HepG2 (cell line): ENCODE results near the gene NDUFS6. TPM values are rescaled to one million over a fixed set of nuclear protein-coding genes. Genes with fewer than 3 reads are reported as not detected.

ENCODE experiments used
- ATF7 ChIP-seq, 2 experiments: fragments of 450-650 bp in 1 of 2; sonication (generic) in 1 of 2; formaldehyde crosslinking in 1 of 2; IDR thresholded peaks; 2 replicates each; pipeline versions ENCODE4 v1.4.0 to v1.6.1; 2016 to 2020; ENCODE audit warnings: antibody characterized with exemption in 1 of 2, mild to moderate bottlenecking in 1 of 2, missing genetic modification reagents in 1 of 2
- CENPT ChIP-seq: sonication (generic); formaldehyde crosslinking; IDR thresholded peaks from 2 replicates; pipeline ENCODE4 v1.8.0; 2022; ENCODE audit warnings: low read depth, mild to moderate bottlenecking, moderate library complexity, missing genetic modification reagents
- DMAP1 ChIP-seq: IDR thresholded peaks from 2 replicates; pipeline ENCODE4 v1.6.1; 2016
- ELF3 ChIP-seq: IDR thresholded peaks from 2 replicates; pipeline ENCODE4 v1.6.1; 2016; ENCODE audit warnings: missing genetic modification reagents, missing compliant biosample characterization
- FOXA1 ChIP-seq, 2 experiments: fragments of 450-650 bp in 1 of 2; sonication (generic) in 1 of 2; formaldehyde crosslinking in 1 of 2; IDR thresholded peaks; 2 replicates each; pipeline versions ENCODE4 v1.4.0 to v1.6.1; 2016 to 2020; ENCODE audit warnings: missing genetic modification reagents in 1 of 2
- GABPA ChIP-seq, 2 experiments: IDR thresholded peaks; 2 replicates each; pipeline ENCODE4 v1.6.1; 2011 to 2016; ENCODE audit warnings: low read depth in 2 of 2, low read length in 1 of 2, missing biosample characterization in 1 of 2, missing genetic modification characterization in 1 of 2
- GTF3A ChIP-seq: sonication (generic); formaldehyde crosslinking; conservative IDR thresholded peaks from 2 replicates; pipeline ENCODE4 v1.4.0; 2020; ENCODE audit warnings: mild to moderate bottlenecking, missing genetic modification reagents
- HCFC1 ChIP-seq: fragments of 150-350 bp; IDR thresholded peaks from 2 replicates; pipeline ENCODE4 v1.6.1; 2014; ENCODE audit warnings: low read depth, low read length
- KDM2A ChIP-seq: sonication (generic); formaldehyde crosslinking; IDR thresholded peaks from 2 replicates; pipeline ENCODE4 v1.4.0; 2020; ENCODE audit warnings: low read depth, missing genetic modification reagents, borderline replicate concordance
- NCOA2 ChIP-seq: sonication (generic); formaldehyde crosslinking; IDR thresholded peaks from 2 replicates; pipeline ENCODE4 v1.8.0; 2022; ENCODE audit warnings: inconsistent platforms
- PPARG ChIP-seq: conservative IDR thresholded peaks from 2 replicates; pipeline ENCODE4 v1.6.1; 2016; ENCODE audit warnings: missing biosample characterization, missing genetic modification reagents
- RAD21 ChIP-seq: fragments of 450-650 bp; formaldehyde crosslinking; IDR thresholded peaks from 2 replicates; pipeline ENCODE4 v1.5.0; 2020; ENCODE audit warnings: mild to moderate bottlenecking
- SMAD3 ChIP-seq: sonication (generic); formaldehyde crosslinking; IDR thresholded peaks from 2 replicates; pipeline ENCODE4 v1.4.0; 2020; ENCODE audit warnings: missing genetic modification reagents
- ZNF3 ChIP-seq: IDR thresholded peaks from 2 replicates; pipeline ENCODE4 v1.7.0; 2017; ENCODE audit warnings: inconsistent platforms
- ZNF331 ChIP-seq: sonication (generic); formaldehyde crosslinking; IDR thresholded peaks from 2 replicates; pipeline ENCODE4 v1.4.0; 2020; ENCODE audit warnings: missing genetic modification reagents
- ZNF333 ChIP-seq: sonication (generic); formaldehyde crosslinking; IDR thresholded peaks from 2 replicates; pipeline ENCODE4 v1.4.0; 2020; ENCODE audit warnings: mild to moderate bottlenecking, missing genetic modification reagents, borderline replicate concordance
- ZNF354B ChIP-seq: sonication (generic); formaldehyde crosslinking; IDR thresholded peaks from 2 replicates; pipeline ENCODE4 v1.8.0; 2022; ENCODE audit warnings: mild to moderate bottlenecking, missing genetic modification reagents
- ZNF749 ChIP-seq: sonication (generic); formaldehyde crosslinking; IDR thresholded peaks from 2 replicates; pipeline ENCODE4 v1.8.0; 2022; ENCODE audit warnings: mild to moderate bottlenecking, missing genetic modification reagents, moderate library complexity, borderline replicate concordance
- ZSCAN20 ChIP-seq: sonication (generic); formaldehyde crosslinking; IDR thresholded peaks from 2 replicates; pipeline ENCODE4 v1.4.0; 2020; ENCODE audit warnings: missing genetic modification reagents, mild to moderate bottlenecking, borderline replicate concordance
- ZSCAN25 ChIP-seq: sonication (generic); formaldehyde crosslinking; IDR thresholded peaks from 2 replicates; pipeline ENCODE4 v1.8.0; 2022; ENCODE audit warnings: mild to moderate bottlenecking, missing genetic modification reagents
- polyA plus RNA-seq, 8 experiments: library from polyadenylated mRNA; depleted of rRNA in 3 of 8; stranded (reverse) in 7 of 8; unstranded in 1 of 8; fragments of >200 nt; fragmentation: Illumina TruSeq in 4 of 8; extraction: Trizol in 4 of 8; gene quantifications; 2 replicates each; pipeline versions ENCODE4 v1.2.1 to v1.2.3, GENCODE V29; 2011 to 2016; ENCODE audit warnings: low read depth in 4 of 8, missing spikeins in 1 of 8, mixed read lengths in 1 of 8; ENCODE audit not compliant: insufficient read depth in 1 of 8
- total RNA-seq, 5 experiments: library from RNA; depleted of rRNA; stranded (reverse); fragments of >200 nt; fragmentation: Illumina TruSeq; extraction: Trizol; gene quantifications; 2 replicates each; pipeline ENCODE4 v1.2.3, GENCODE V29; 2016; ENCODE audit warnings: low read depth in 1 of 5
- TF ChIP-seq, protein P1 (sequence below): IDR thresholded peaks from 2 replicates; pipeline ENCODE4 v1.6.1; 2016; ENCODE audit warnings: low read depth
- TF ChIP-seq, protein P2 (sequence below): sonication (generic); formaldehyde crosslinking; IDR thresholded peaks from 2 replicates; pipeline ENCODE4 v1.8.1; 2023; ENCODE audit warnings: mild to moderate bottlenecking, missing genetic modification reagents
- TF ChIP-seq, protein P3 (sequence below): sonication (generic); formaldehyde crosslinking; IDR thresholded peaks from 2 replicates; pipeline ENCODE4 v1.8.1; 2023; ENCODE audit warnings: mild to moderate bottlenecking, inconsistent platforms, moderate library complexity, missing genetic modification reagents, borderline replicate concordance
- TF ChIP-seq, protein P4 (sequence below): sonication (generic); formaldehyde crosslinking; IDR thresholded peaks from 2 replicates; pipeline ENCODE4 v1.8.0; 2022; ENCODE audit warnings: mild to moderate bottlenecking, missing genetic modification reagents, moderate library complexity

NDUFS6 gene
- total and polyA plus RNA-seq, 2 of the 13 experiments (the other 11 are each of a cell fraction or from before 2014, with no cell fraction given): 23.7 to 50.4 TPM

DNA sequence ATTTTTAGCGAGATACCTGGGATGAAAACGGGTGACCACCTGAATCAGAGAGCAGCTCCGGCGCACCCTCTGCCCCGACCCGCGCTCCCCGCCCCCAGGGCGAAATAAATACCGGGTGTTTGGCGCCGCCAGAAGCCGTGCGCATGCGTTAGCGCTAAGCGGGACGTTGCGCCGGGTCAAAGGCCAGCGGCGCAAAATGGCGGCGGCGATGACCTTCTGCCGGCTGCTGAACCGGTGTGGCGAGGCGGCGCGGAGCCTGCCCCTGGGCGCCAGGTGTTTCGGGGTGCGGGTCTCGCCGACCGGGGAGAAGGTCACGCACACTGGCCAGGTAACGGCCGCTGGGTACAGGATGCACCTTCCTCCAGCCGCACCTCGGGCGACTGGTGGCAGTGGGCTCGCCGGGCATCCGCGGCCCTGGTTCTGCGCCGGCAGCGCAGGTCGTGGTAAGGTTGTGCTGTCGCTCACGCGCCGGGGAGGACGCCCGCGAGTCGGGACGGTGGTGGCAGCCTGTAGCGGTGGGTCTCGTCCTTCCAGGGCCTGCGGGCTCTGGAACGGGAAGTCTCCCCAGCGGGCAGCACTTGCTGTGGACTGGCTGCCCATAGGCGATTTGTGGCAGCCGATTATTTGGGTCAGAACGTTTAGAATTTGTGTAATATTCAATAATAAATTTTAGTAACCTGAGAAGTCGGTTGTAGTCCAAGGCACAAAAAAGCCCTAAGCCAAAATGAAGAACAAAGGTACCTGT is at the start of gene NDUFS6 (continued):
- TF ChIP-seq CENPT (CRISPR knock-in tag) (no peak), ZNF333 (CRISPR knock-in tag) (no peak), SMAD3 (CRISPR knock-in tag) (no peak), NCOA2 (CRISPR knock-in tag) (peak; percentile 31; the same call in 1 of the 2 replicates), ZNF354B (CRISPR knock-in tag) (no peak), GABPA (IDR thresholded peaks at IDR 0.05; ENCODE audit: low read depth, low read length) (no peak), GABPA (CRISPR knock-in tag; IDR thresholded peaks at IDR 0.05; ENCODE audit: low read depth) (no peak), RAD21 (peak; percentile 43; the same call in 1 of the 2 replicates), GTF3A (no peak), ZSCAN25 (CRISPR knock-in tag) (no peak), DMAP1 (CRISPR knock-in tag) (peak; percentile 91), ZNF749 (CRISPR knock-in tag) (no peak), FOXA1 (IDR thresholded peaks at IDR 0.05) (no peak), FOXA1 (CRISPR knock-in tag; IDR thresholded peaks at IDR 0.05) (no peak), ATF7 (IDR thresholded peaks at IDR 0.05) (no peak), ATF7 (CRISPR knock-in tag; IDR thresholded peaks at IDR 0.05) (peak; percentile 61; the same call in 1 of the 2 replicates), ZSCAN20 (CRISPR knock-in tag) (peak; percentile 43; the same call in 1 of the 2 replicates), ZNF3 (CRISPR knock-in tag) (no peak), PPARG (CRISPR knock-in tag) (no peak; the same call in 1 of the 2 replicates), ELF3 (CRISPR knock-in tag) (peak; percentile 39; the same call in 1 of the 2 replicates), HCFC1 (no peak), ZNF331 (CRISPR knock-in tag) (peak; percentile 74; the same call in 1 of the 2 replicates), KDM2A (CRISPR knock-in tag) (peak; percentile 96)
- TF ChIP-seq, protein P1, sequence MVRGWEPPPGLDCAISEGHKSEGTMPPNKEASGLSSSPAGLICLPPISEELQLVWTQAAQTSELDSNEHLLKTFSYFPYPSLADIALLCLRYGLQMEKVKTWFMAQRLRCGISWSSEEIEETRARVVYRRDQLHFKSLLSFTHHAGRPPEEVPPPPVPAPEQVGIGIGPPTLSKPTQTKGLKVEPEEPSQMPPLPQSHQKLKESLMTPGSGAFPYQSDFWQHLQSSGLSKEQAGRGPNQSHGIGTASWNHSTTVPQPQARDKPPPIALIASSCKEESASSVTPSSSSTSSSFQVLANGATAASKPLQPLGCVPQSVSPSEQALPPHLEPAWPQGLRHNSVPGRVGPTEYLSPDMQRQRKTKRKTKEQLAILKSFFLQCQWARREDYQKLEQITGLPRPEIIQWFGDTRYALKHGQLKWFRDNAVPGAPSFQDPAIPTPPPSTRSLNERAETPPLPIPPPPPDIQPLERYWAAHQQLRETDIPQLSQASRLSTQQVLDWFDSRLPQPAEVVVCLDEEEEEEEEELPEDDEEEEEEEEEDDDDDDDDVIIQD (CRISPR knock-in tag): no peak
- TF ChIP-seq, protein P2, sequence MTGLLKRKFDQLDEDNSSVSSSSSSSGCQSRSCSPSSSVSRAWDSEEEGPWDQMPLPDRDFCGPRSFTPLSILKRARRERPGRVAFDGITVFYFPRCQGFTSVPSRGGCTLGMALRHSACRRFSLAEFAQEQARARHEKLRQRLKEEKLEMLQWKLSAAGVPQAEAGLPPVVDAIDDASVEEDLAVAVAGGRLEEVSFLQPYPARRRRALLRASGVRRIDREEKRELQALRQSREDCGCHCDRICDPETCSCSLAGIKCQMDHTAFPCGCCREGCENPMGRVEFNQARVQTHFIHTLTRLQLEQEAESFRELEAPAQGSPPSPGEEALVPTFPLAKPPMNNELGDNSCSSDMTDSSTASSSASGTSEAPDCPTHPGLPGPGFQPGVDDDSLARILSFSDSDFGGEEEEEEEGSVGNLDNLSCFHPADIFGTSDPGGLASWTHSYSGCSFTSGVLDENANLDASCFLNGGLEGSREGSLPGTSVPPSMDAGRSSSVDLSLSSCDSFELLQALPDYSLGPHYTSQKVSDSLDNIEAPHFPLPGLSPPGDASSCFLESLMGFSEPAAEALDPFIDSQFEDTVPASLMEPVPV (CRISPR knock-in tag): peak; percentile 91
- TF ChIP-seq, protein P3, sequence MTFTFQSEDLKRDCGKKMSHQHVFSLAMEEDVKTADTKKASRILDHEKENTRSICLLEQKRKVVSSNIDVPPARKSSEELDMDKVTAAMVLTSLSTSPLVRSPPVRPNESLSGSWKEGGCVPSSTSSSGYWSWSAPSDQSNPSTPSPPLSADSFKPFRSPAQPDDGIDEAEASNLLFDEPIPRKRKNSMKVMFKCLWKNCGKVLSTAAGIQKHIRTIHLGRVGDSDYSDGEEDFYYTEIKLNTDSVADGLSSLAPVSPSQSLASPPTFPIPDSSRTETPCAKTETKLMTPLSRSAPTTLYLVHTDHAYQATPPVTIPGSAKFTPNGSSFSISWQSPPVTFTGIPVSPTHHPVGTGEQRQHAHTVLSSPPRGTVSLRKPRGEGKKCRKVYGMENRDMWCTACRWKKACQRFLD (CRISPR knock-in tag): peak; percentile 68; the same call in 1 of the 2 replicates
- TF ChIP-seq, protein P4, sequence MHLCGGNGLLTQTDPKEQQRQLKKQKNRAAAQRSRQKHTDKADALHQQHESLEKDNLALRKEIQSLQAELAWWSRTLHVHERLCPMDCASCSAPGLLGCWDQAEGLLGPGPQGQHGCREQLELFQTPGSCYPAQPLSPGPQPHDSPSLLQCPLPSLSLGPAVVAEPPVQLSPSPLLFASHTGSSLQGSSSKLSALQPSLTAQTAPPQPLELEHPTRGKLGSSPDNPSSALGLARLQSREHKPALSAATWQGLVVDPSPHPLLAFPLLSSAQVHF (CRISPR knock-in tag): 0 out of 2 replicates have a peak, but pooled peaks have one; percentile 60
